GM12873 (cell line): ENCODE data around the gene REEP6.

Source experiments
- TF ChIP-seq, protein P1 (sequence below): IDR thresholded peaks from 2 replicates; pipeline ENCODE4 v1.5.1; 2012; ENCODE audit warnings: low read depth, mild to moderate bottlenecking, moderate library complexity, low read length, control low read depth; ENCODE audit not compliant: insufficient read depth; ENCODE audit errors: missing control alignments

Gene REEP6

GRCh38 chr19:1505991-1506881, 15.3 kb downstream of the REEP6 start:
- TF ChIP-seq, protein P1, sequence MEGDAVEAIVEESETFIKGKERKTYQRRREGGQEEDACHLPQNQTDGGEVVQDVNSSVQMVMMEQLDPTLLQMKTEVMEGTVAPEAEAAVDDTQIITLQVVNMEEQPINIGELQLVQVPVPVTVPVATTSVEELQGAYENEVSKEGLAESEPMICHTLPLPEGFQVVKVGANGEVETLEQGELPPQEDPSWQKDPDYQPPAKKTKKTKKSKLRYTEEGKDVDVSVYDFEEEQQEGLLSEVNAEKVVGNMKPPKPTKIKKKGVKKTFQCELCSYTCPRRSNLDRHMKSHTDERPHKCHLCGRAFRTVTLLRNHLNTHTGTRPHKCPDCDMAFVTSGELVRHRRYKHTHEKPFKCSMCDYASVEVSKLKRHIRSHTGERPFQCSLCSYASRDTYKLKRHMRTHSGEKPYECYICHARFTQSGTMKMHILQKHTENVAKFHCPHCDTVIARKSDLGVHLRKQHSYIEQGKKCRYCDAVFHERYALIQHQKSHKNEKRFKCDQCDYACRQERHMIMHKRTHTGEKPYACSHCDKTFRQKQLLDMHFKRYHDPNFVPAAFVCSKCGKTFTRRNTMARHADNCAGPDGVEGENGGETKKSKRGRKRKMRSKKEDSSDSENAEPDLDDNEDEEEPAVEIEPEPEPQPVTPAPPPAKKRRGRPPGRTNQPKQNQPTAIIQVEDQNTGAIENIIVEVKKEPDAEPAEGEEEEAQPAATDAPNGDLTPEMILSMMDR = no peak

DNA sequence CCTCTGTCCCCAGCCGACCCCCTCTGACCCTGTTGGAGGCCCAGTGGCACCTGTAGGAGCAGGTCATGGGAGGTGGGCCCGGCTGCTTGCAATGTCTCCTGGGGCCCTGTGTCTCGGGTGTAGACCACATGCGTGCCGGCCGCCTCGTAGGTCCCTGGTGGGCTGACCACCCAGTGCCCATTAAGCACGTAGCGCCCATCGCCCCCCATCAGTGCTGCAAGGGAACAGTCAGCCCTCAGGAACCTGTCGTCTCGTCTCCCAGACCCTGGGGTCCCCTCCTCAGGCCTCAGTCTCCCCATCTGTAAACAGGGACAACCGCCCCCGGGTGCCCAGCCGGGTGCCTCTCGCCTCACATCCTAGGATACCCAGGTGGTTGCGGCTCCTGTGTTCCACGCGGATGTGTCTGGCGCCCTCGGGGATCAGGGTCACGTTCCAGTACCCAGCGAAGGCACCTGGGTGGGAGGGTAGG, 16.2 kb downstream of the REEP6 start:
- TF ChIP-seq, protein P1 = no peak

DNA sequence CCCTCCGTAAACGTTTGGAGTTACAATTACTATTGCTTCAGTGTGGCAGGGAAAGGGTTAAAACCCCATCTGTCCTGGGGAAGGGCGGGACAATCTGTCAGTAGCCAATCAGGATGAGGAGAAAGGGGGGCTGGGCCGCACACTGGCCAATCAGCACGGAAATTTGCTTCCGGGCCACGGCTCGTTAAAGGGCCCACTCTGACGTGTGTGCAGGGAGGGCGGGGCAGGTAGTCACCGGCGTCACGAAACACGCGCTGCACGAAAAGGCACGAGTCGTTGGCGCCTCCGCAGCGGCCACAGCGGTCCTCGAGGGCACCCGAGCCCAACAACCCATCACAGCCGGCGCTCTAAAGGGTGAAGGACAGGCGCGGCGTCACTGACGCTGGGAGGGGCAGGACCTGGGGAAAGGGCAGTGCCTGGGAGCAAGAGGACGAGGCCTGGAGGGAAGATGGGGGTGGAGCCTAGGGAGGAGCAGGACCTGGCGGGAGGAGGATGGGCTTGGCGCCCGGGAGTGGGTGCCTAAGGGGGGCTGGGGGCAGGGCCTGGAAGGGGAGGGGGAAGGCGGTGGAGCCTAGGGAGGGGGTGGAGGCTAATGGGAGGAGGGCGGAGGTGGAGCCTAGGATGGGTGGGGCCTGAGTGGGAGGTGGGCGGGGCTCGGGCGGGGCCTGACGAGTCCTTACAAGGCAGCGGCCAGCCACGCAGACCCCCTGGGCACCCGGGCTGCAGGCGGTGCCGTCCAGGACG, 17.0 kb downstream of the REEP6 start:
- TF ChIP-seq, protein P1 = no peak

GRCh38 chr19:1508507-1508856, 17.5 kb downstream of the REEP6 start:
- TF ChIP-seq, protein P1 = no peak

- TF ChIP-seq, protein P1 = no peak
Observed at GRCh38 chr19:1509602-1510441, 18.8 kb downstream of the REEP6 start.

DNA sequence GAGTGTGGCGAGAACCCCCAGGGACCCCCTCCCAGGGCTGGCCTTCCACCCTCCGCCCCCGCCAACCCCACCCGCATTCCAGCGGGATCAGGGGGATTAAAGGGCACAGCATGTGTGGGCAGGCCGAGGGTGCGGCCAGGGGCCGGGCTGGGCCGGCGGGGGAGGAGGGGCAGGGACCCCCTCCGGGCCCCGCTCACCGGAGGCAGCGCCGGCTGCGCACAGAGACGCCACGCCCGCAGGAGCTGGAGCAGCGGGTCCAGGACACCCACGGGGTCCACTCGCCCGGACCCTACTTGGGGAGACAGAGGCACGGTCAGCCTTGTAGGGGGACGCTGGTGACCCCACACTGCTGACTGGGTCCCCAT, 19.4 kb downstream of the REEP6 start:
- TF ChIP-seq, protein P1 = no peak

DNA sequence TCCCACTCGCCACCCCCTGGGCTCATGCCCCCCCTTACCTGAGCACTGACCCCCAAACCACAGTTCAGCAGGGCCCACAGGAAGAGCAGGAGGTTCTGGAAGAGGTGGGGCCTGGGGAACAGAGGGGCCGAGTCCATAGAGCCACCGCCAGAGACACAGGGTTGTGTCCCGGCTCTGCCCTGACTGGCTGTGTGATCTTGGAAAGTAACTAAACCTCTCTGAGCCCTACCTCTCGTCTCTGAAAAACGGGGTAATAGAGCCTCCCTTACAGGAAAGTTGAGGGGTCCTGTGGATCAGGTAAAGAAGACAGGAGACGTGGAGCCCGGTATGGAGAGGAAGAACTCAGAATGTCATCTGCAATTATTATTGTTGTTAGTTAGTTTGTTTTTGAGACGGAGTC, 19.8 kb downstream of the REEP6 start:
- TF ChIP-seq, protein P1 = no peak
